GM21786 (cell line): Measurements from ENCODE around the gene LINC00237.

Experiments used
- ATAC-seq: cut with Tn5 transposase; IDR thresholded peaks from one replicate; pipeline ENCODE4 v1.9.1; 2021; ENCODE audit not compliant: unreplicated experiment

Gene LINC00237

DNA sequence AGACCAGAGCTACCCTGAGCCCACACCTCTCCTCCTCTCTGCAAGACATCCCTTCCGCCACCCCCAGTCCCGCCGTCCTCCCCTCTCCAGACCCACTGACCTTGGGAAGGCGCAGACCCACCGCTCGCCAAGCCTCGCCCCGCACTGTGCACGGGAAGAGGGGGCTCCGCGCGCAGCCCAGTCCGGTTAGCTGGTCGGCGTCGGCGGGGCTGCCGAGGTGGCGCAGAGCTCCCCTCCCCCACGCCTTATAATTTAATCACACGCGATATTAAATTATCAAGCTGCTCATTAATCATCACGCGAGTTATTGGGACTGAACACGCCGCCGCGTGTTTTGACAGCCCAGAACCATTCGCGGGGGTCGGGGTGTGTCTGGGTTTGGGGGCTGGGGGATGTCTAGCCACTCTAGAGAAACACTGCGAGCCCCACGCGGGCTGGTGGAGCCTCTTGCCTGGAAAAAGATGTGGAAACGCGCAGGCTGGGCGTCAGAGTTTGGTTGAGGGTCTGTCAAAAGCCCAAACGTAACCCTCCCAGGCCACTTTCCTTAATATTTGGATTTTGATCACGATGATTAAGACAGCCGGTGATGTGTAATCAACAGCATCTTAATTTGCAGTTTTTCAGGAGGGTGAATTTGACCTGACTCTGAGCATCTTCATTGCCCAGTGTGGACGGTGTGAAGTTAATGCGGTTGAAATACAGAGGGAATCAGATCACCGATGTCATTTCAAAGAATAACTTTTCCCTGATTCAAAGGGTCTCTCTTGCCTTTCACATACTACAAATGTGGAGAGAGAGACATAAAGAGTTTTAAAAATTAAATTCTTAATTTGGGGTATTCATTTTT, at the start of gene LINC00237:
TSS of gene LINC00237 (minus strand) at position 188 of the 847 bp plus-strand sequence.
- ATAC-seq, result no peak

DNA sequence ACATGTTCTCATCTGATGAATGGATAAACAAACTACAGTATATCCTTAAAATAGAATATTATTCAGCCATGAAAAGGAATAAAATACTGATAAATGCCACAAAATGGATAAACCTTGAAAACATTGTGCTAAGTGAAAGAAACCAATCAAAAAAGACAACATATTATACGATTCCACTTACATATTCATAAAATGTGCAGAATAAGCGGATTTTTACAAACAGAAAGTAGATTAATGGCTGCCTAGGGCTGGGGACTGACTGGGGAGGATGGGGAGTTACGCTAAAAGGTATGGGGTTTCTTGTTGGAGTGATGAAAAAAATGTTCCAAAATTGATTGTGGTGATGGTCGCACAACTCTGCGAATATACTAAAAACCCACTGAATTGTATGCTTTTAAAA, 49.1 kb upstream of the LINC00237 start:
- no peak for ATAC-seq

DNA sequence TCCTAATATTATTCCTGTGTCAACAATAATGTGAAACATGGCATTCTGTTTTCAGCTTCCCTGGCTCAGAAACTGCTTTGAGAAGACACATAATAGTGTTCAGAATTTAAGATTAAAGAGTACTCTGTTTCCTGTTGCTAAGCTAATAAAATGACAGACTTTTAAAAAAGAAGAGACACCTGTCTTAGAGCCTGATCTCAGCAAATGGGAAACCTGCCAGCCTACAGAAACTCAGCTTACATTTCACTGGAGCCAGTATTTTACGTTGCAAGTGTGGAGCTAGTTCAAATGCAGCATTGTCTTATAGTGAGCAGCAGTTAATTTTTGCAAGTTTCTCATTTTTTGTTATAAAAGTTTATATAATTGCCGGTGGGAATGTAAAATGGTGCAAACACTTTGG, 48.5 kb upstream of the LINC00237 start:
- no peak for ATAC-seq

DNA sequence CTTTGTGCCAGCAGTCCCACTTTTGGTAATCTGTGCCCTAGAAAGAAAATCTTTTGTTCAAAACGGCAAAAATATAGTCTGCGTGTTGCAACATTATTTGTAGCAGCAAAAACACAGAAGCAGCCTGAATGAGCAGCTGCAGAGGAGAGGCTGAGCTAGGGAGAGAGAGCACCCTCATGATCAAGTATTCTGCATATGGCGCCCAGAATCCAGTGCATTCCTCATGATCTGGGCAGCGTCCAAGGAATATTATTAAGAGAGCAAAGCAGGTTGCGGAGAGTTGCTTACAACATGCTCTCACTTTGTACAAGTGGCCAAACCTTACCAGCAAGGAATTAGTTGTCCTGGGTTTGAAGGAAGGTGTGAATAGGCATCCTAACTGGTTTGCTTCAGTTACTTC, 45.6 kb upstream of the LINC00237 start:
- ATAC-seq, result no peak

DNA sequence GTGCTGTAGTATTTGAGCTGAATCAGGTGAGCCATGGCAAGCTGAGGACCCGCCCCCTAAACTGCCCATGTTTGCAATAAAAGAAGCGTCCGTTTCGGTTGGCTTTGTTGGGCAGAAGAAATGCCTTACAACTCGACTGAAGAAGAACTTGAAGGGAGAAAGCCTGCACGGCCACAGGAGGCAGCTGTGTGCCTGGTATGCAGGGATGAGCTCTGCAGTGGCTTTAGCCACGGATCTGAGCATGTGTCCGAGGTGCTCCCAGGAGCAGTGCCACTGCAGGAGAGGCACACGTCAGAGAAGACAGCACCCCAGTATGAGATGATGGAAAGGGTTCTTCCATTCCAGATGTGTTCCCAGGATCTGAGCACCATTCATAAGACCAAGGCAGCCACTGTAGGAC, 43.2 kb upstream of the LINC00237 start:
- no peak for ATAC-seq

DNA sequence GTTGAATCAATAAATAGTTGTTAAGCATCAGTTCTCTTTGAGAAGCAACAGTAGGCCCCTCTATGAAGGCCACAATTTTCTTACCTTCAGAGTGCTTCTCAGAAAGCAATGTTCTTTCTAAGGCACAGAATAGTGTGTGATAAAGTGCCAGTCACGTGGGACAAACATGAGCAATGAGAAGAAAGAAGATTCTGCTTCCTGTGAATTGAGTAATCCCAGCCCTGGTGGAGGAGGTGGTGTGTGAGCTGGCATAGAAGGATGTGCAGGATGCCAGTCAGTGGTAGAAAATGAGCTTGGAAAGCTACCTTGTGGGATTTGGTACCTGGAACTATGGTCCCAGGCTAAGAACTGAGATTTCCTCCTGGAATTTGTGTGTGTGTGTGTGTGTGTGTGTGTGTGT, 41.4 kb upstream of the LINC00237 start:
- no peak for ATAC-seq

DNA sequence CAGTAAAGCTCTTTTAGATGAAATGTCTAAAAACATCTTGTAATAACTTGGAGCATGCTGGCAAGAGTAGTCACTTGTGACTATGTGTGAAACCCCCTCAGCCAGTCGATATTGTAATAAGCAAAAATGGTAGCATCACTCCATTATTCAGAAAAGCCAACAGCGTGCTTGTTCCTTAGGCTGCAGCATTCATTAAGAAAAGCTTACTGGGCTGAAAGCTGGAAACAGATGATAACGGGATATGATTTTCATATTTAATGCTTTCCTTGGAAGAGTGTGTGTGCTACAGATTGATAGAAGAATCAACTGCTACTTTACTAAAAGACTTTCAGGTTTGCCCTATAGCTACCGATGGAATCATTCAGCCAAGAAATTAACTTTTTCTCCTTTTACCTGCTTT, 40.1 kb upstream of the LINC00237 start:
- ATAC-seq, result no peak

DNA sequence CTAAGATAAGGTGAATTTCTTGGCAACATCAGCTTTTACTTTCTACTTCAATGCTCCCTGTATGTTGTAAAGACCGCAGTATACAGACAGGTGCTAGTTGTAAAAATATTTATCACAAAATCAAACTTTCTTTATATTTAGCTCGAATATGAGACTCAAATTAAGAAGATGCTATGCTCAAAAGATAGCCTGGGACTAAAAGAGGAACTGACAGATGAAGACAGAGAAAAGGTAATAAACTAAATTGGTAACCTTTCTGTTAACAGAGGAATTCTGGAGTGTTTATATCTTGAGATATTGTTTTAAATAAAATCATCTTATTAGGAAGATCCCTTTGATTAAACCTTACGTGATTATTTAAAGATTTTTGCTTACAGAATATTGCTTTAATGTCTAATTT, 39.3 kb upstream of the LINC00237 start:
- no peak for ATAC-seq

DNA sequence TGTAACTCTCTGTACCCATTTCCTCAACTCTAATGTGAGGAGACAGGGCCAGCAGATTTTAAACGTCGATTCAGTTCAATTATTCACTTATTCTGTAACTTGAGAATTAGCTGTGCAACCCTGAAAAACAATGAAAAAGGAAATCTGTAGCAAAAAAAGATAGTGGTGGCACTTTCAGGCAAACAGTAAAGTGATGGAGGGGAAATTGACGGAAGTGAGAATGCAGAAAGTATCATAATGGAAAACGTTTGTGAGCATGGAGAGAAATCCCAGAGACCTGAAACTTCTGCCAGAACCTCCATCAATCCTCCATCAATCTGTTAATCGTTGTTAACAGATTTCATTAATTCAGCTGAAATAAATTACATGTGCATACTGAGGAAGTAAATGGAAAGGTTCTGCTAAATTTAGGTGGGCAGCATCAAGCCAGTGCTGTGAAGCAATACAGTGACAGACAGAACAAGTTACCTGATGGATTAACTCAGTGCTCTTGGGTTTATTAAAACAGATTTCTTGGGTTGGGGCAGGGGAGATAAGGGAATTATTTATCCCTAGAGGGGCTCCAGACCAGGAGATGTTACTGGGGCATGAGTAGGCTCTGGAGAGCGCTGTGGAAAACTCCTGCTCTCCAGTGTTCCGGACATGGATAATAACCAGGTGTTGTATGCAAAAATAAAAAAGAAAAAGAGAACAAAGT, 37.2 kb upstream of the LINC00237 start:
- no peak for ATAC-seq

DNA sequence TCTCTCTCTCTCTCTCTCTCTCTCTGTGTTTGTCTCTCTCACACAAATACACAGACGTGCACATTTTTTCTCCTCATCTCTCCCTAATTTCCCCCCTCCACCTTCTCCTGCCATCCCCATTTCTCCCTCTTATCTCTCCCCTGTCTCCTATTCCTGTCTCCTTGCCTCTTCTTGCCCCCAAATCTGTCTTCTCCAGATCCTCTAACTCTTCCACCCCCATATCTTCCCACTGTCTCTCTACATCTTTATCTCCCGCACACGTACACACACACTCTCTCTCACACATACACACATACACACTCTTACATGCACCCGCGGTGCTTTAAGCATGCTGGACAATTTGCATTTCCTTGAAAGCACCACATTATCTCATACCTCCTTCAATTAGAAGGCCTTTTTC, 35.7 kb upstream of the LINC00237 start:
- ATAC-seq, result no peak

DNA sequence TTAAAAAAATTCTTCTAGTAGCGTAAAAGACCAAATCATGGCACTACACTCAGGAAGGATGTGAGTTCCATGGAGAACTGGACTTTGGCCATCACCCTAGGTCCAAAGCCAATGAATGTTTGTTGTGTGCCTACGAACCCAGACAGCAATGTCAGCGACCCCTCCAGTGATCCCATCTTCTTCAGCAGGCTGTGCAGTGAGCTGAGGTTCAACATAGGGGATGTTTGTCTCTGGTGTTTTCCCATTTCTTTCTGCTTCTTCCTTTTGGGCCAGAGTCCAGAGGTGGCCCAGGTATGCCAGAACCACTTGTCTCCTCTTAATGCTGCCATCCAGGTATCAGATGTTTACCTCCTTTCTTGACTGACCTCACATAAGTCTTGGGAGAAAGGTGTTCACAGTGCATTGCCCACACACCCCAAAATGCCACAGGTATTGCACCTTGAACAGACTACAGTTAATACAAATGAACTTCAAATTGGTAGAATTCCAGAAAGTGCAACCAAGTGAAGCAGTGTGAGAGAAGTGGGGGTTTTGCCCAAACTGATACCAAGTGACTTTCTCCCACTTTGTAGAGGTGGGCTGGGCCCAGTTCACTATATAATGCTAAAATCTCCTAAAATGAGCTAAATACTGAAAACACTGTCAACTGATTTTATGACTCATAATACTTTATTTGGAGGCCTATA, 33.9 kb upstream of the LINC00237 start:
- no peak for ATAC-seq

DNA sequence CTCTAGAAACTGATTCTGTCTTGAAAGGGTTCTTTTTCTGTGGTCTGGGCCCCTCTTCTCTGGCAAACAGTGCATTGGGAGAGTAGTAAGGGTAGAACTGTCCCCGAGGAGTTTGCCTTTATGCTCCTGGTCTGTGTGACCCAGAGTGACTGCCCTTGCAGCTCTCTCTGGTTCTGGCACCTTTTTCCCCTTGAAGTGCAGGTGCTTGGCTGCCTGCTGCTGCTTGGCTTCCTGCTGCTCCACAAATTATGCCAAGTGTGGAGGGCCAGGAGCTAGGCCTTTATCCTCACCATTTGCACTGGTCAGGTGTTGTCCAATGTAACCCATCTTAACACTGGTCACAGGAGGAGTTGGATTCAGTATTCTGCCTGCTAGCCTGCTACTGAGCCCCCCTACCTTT, 30.9 kb upstream of the LINC00237 start:
- ATAC-seq, result no peak

DNA sequence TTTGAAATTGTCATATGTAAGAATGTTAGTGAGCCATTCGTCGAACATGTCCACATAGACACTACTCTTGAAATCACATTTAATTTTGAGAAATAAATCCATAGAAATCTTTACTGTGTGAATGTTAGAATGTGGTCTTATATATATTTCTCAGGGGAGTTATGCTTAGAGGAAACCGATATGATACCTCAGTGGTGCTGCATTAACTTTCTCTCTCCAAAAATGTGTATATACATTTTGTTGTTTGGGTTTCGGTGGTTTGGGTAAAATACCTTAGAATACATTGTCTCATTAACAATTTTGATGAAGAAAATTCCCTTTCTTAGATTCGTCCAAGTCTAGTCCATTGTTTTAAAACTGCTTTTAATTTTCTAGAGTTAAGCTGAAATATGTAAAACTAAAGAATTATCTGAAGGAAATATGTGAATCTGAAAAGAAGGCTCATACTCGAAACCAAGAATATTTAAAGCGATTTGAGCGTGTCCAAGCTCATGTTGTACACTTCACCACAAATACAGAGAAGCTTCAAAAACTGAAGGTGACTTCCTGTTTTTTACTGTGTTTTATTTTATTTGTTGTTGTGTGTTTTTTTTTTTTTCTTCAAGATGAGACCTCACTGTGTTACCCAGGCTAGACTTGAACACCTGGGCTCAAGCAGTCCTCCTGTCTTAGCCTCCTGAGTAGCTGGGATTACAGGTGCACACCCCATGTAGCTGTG, 30.0 kb upstream of the LINC00237 start:
- ATAC-seq, result peak; percentile 72

DNA sequence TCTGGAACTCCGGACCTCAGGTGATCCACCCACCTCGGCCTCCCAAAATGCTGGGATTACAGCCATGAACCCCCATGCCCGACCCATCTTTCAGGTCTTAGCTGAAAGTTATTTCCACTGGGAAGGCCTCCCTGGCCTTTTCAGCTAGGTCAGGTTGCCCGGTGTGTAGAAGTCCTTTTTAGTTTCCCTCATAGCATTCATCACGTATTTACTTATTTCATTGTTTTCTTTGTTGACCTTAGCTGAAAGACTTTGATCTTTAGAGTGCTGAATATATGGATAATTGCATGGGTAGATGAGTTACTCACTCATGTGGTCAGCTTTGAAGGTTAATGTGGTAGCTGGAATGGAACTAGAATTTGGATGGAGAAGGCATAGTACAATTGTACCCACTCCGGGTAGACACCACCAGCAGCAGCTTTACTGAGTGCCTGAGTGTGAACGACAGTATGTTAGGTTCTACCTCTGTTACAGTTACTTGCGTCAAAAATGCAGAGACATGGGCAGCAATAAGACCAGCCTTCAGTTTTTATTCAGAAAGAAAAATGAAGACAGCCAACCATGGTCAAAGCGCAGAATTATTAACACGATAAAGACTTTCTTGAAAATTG, 28.8 kb upstream of the LINC00237 start:
- no peak for ATAC-seq

DNA sequence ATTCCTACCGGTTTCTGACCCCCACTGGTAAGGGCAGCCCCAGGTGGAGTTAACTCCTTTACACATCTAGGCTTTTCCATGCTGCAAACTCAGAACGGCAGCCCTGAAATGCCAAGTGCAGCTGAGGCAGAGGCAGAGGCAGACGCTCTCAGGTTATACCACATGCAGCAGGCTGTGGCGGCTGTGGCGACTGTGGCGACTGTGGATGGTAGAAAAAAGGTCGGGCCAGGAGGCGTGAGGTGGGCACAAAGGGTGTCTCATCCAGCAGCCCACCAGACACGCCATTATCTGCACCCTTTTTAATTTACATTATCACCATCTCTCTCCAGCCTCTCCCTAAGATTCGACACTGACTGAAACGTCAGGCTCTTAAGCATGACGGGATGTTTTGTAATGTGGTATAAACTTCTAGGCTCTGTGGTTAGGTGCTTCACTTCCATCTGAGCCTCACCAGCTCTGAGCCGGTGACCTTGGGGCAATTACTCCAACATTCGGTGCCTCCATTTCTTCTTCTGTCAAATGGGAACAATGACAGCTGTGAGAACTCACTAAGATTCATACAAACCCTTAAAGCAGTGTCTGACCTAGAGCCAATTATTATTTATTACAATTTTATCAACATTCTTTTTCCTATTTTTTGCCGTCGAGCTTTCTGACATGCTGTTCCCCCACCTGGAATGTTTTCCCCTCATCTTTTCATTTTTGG, 27.9 kb upstream of the LINC00237 start:
- no peak for ATAC-seq

DNA sequence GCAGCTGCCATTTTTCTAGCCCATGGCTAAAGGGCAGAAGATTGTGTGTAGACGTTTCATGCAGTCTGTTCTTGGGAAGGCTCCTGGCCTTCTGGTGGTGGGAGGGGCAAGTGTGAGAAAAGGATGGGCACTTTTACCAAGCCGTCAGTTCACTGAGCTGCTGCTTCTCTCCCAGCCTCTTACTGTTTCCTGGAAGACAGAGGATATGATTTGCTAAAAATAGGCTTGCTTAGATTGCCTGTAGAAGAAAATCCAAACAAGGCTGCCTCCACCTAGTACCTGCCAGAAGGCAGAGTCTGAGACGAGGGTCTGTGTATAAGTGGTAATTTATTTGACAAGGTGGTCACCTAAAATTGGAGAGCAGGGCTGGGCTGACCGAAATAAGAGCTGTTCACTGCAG, 27.2 kb upstream of the LINC00237 start:
- no peak for ATAC-seq

DNA sequence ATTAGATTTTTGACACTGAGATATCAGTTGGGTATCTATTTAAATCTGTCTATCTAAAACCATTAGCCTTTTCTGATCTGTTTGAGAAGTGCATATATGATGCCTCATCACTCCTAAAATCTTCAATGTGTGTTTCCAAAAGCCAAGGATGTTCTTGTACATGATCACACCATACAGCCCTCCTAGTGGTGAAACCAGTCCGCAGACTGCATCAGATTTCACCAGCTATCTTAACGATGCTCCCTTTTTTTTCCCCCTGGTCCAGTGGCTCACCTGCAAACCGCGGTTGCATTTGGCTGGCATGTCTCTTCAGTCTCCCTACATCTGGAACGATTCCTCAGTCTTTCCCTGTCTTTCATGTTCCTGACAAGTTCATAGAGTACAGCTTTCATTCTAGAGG, 23.7 kb upstream of the LINC00237 start:
- ATAC-seq, result no peak

DNA sequence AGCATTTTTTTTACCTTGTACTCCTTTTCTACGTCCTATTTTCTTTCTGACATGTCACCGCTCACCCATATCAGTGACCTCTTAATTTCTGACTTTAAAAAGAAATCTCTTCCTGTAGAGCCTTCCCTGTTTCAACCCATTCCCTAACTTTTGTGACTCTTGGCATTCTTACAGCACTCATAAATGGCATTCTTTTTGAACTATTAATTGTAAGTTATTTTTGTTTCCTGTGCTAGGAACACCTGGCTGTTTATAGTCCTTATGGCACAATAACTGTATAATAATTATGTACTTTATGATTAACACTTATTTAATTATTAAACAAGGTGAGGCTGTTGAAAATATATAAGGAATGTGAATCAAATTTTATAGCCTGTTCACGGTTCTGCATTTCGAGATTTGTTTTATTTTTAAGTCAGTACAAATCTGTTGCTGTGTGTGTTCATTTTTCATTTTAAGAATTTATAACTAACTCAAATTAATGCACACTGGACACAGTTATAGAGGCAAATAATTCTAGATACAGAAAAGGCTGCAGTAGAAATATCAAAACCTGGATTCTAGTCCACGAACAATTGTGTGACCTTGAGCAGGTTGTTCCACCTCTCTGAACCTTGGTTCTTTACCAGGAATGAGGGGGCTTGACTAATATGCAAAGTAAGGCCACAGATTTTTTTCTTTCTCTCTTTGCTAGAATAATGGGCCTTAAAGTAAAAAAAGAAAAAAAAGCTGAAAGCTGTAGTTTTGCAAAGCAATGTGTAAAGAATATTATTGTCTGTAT, 21.2 kb upstream of the LINC00237 start:
- ATAC-seq, result no peak

DNA sequence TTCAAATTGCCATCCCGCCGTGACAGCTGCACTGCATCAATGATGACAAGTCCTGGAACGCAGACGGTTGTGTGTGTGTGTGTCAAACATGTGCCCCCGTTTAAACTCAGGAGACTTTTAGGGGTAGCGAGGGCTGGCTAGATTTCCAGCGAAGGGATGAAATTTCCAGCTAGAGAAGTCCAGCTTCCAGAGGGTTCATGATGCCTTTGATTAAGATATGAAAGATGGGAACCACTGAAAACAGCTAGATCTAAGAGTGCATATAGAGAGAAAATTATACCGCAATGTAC, 20.4 kb upstream of the LINC00237 start:
- ATAC-seq, result no peak
